Liver (tissue), 9 donors: ENCODE results near the gene TCOF1. TPM values are rescaled to one million over a fixed set of nuclear protein-coding genes. Genes with fewer than 3 reads are reported as not detected.

Experiments
- DNase-seq: peaks from one replicate; pipeline ENCODE4 v3.0.0-alpha.2; 2017; ENCODE audit warnings: low spot score
- H3K27ac ChIP-seq, 2 donors: one replicate each; pipeline ENCODE4 v1.7.0; 2013; ENCODE audit warnings: inconsistent platforms in 2 of 2, low read length in 2 of 2, control low read depth in 1 of 2, low read depth in 1 of 2, mild to moderate bottlenecking in 1 of 2
- H3K27me3 ChIP-seq, 4 donors: one replicate each; pipeline versions ENCODE4 v1.6.1 to v1.7.0; 2013; ENCODE audit warnings: low read length in 3 of 4, inconsistent platforms in 1 of 4, mild to moderate bottlenecking in 1 of 4, moderate library complexity in 1 of 4; ENCODE audit not compliant: control insufficient read depth in 4 of 4, insufficient read depth in 4 of 4
- H3K36me3 ChIP-seq, 4 donors: one replicate each; pipeline versions ENCODE4 v1.6.1 to v1.7.0; 2013; ENCODE audit warnings: low read length in 3 of 4, mild to moderate bottlenecking in 3 of 4, low read depth in 1 of 4, moderate library complexity in 1 of 4; ENCODE audit not compliant: control insufficient read depth in 4 of 4, insufficient read depth in 3 of 4
- H3K4me1 ChIP-seq, 4 donors: one replicate each; pipeline versions ENCODE4 v1.6.1 to v1.7.0; 2013; ENCODE audit warnings: low read length in 3 of 4, mild to moderate bottlenecking in 3 of 4, moderate library complexity in 1 of 4; ENCODE audit not compliant: control insufficient read depth in 4 of 4, insufficient read depth in 4 of 4
- H3K4me3 ChIP-seq, 3 donors: one replicate each; pipeline versions ENCODE4 v1.6.1 to v1.7.0; 2013; ENCODE audit warnings: low read length in 3 of 3, control low read depth in 1 of 3, low read depth in 1 of 3, mild to moderate bottlenecking in 1 of 3
- H3K9ac ChIP-seq, 2 donors: one replicate each; pipeline ENCODE4 v1.7.0; 2013; ENCODE audit warnings: low read length in 2 of 2, mild to moderate bottlenecking in 2 of 2, moderate library complexity in 2 of 2, control low read depth in 1 of 2, low read depth in 1 of 2
- H3K9me3 ChIP-seq, 4 donors: one replicate each; pipeline versions ENCODE4 v1.6.1 to v1.7.0; 2013; ENCODE audit warnings: low read length in 3 of 4; ENCODE audit not compliant: control insufficient read depth in 4 of 4
- EGR1 ChIP-seq, 2 donors: IDR thresholded peaks; 2 replicates each; pipeline ENCODE4 v1.6.1; 2016 to 2018; ENCODE audit warnings: antibody characterized with exemption in 2 of 2, low read depth in 2 of 2
- FOXA1 ChIP-seq: IDR thresholded peaks from 2 replicates; pipeline ENCODE4 v1.6.1; 2016; ENCODE audit warnings: antibody characterized with exemption
- FOXA2 ChIP-seq: IDR thresholded peaks from 2 replicates; pipeline ENCODE4 v1.6.1; 2016; ENCODE audit warnings: antibody characterized with exemption
- GABPA ChIP-seq, 2 donors: IDR thresholded peaks in 1 of 2; conservative IDR thresholded peaks in 1 of 2; 2 replicates each; pipeline ENCODE4 v1.6.1; 2016; ENCODE audit warnings: antibody characterized with exemption in 2 of 2, mild to moderate bottlenecking in 1 of 2, moderate library complexity in 1 of 2
- JUND ChIP-seq, 2 donors: IDR thresholded peaks; 2 replicates each; pipeline ENCODE4 v1.6.1; 2016; ENCODE audit warnings: antibody characterized with exemption in 2 of 2
- RAD21 ChIP-seq, 2 donors: IDR thresholded peaks; 2 replicates each; pipeline ENCODE4 v1.6.1; 2016; ENCODE audit warnings: antibody characterized with exemption in 2 of 2, mild to moderate bottlenecking in 2 of 2
- RXRA ChIP-seq, 2 donors: IDR thresholded peaks; 2 replicates each; pipeline ENCODE4 v1.6.1; 2017 to 2018; ENCODE audit warnings: antibody characterized with exemption in 2 of 2, mild to moderate bottlenecking in 1 of 2
- SP1 ChIP-seq: IDR thresholded peaks from 2 replicates; pipeline ENCODE4 v1.6.1; 2018; ENCODE audit warnings: antibody characterized with exemption, mild to moderate bottlenecking
- YY1 ChIP-seq: IDR thresholded peaks from 2 replicates; pipeline ENCODE4 v1.6.1; 2016; ENCODE audit warnings: antibody characterized with exemption, mild to moderate bottlenecking
- WGBS: extraction: QIAGEN DNeasy Blood & Tissue Kit; methylation state at CpG from one replicate; pipeline ENCODE4 v1.1.7; 2013; 5-methylcytosine and 5-hydroxymethylcytosine counted together
- polyA plus RNA-seq, 2 donors: library from polyadenylated mRNA; stranded (reverse) in 1 of 2; unstranded in 1 of 2; fragments of 200-250 nt in 1 of 2; fragments of >200 nt in 1 of 2; fragmentation: Nextera tagmentation in 1 of 2; extraction: Ambion mirVana in 1 of 2; gene quantifications; one replicate each; pipeline versions ENCODE4 v1.2.1 to v1.2.3, GENCODE V29; 2013 to 2015
- total RNA-seq, 2 donors: library from RNA; depleted of rRNA; stranded (reverse); fragments of >200 nt; gene quantifications; one replicate each; pipeline ENCODE4 v1.2.3, GENCODE V29; 2014
- TF ChIP-seq, protein P1 (sequence below): IDR thresholded peaks from 2 replicates; pipeline ENCODE4 v1.6.1; 2016; ENCODE audit warnings: antibody characterized with exemption, mild to moderate bottlenecking
- TF ChIP-seq, protein P2 (sequence below): fragments of 150-350 bp; IDR thresholded peaks from 2 replicates; pipeline ENCODE4 v1.5.1; 2017; ENCODE audit warnings: improper control_type of control experiment, low read depth, low read length; ENCODE audit not compliant: missing input control
- donor health status: healthy.
- donor health status: healthy.
- donor health status: healthy.
- donor health status: healthy.
- donor health status: healthy.

The TCOF1 gene
- total and polyA plus RNA-seq, 4 donors: 3.2 to 8.5 (median 6.4) TPM

DNA sequence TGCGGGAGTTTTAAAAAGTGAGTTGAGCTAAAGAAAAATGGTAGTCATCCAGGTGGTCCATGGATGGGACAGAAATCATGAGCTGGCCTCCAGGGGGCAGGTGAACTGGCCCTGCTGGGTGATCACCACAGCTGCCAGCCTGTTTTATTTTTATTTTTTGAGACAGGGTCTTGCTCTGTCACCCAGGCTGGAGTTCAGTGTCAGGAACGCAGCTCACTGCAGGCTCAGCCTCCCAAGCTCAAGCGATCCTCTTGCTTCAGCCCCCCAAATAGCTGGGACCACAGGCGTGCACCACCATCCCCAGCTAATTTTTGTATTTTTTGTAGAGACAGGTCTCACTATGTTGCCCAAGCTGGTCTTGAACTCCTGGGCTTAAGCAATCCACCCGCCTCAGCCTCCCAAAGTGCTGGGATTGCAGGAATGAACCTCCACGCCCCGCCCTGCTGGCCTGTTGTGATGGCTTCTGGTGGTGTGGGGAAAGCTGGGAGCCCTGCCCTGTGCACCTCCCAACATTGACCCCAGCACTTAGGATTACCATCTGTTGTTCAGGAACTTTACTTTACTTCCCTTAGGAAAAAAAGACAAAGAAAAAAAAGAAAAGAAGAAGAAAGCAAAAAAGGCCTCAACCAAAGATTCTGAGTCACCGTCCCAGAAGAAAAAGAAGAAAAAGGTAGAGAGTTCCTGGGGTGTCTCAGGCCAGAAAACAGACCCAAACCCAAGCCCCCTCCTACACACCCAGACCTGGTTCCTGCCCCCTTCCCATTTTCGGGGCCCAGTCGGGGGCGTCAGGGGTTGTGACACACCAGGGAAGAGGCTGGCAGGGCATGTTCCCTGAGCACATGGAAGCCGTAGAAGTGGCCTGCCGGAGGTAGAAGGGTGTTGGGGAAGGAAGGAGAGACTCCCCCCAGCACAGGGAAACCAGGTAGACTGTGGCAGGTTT, 40.6 kb downstream of the TCOF1 start:
- TF ChIP-seq SP1: no peak
- TF ChIP-seq EGR1 (IDR thresholded peaks at IDR 0.05; ENCODE audit: low read depth in 2 of 2): no peak
- TF ChIP-seq GABPA (IDR thresholded peaks at IDR 0.05 in 1 of 2, conservative IDR thresholded peaks at IDR 0.05 in 1 of 2): no peak
- TF ChIP-seq, protein P1, sequence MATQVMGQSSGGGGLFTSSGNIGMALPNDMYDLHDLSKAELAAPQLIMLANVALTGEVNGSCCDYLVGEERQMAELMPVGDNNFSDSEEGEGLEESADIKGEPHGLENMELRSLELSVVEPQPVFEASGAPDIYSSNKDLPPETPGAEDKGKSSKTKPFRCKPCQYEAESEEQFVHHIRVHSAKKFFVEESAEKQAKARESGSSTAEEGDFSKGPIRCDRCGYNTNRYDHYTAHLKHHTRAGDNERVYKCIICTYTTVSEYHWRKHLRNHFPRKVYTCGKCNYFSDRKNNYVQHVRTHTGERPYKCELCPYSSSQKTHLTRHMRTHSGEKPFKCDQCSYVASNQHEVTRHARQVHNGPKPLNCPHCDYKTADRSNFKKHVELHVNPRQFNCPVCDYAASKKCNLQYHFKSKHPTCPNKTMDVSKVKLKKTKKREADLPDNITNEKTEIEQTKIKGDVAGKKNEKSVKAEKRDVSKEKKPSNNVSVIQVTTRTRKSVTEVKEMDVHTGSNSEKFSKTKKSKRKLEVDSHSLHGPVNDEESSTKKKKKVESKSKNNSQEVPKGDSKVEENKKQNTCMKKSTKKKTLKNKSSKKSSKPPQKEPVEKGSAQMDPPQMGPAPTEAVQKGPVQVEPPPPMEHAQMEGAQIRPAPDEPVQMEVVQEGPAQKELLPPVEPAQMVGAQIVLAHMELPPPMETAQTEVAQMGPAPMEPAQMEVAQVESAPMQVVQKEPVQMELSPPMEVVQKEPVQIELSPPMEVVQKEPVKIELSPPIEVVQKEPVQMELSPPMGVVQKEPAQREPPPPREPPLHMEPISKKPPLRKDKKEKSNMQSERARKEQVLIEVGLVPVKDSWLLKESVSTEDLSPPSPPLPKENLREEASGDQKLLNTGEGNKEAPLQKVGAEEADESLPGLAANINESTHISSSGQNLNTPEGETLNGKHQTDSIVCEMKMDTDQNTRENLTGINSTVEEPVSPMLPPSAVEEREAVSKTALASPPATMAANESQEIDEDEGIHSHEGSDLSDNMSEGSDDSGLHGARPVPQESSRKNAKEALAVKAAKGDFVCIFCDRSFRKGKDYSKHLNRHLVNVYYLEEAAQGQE: no peak
- Histone ChIP-seq H3K36me3 (peaks cover 6 to 62% (median 32%) of the 10 kb centered on the region in 4 donors), H3K27me3 (no peaks in the 10 kb centered on the region), H3K9me3 (no peaks in the 10 kb centered on the region), H3K9ac (no peak overlapping the region), H3K27ac (no peak overlapping the region), H3K4me3 (no peak overlapping the region), H3K4me1 (no peaks in the 10 kb centered on the region)
- WGBS: 95% methylated on average over 13 of the region's 13 CpGs
- DNase-seq: no peak

DNA sequence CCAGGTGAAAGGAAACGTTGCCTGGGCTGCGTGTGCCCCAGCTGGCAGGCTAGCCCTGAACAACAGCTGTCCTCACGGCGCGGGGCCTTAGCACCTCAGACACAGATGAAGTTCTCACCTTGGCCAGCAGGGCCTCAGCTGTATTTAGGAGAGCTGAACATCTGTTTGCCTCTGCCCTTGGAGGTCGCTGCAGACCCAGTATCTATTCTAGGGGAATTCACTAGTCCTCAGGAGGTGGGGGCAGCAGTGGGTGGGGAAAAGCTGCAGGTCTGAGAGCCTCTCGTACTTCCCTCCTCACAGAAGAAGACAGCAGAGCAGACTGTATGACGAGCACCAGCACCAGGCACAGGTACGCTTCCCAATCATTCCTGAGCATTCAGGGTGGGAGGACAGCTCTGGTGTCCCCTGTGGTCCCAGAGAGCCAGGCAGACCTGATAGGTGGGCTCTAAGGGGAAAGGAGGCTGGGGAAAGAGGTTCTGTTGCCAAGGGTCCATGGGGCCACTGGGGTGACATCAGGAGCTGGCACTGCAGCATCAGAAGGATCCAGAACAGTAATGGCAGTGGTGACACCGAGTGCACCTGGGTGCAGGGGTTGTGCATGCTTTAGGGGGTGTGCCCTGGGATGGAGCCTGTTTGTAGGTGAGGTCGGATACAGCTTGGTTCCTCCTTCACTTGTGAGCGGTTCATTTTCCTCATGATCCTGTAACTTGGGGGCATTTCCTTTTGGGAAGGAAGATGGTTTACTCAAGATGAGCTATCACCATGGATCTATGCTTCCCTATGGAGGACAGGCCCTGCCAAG, 41.4 kb downstream of the TCOF1 start:
- TF ChIP-seq, protein P2, sequence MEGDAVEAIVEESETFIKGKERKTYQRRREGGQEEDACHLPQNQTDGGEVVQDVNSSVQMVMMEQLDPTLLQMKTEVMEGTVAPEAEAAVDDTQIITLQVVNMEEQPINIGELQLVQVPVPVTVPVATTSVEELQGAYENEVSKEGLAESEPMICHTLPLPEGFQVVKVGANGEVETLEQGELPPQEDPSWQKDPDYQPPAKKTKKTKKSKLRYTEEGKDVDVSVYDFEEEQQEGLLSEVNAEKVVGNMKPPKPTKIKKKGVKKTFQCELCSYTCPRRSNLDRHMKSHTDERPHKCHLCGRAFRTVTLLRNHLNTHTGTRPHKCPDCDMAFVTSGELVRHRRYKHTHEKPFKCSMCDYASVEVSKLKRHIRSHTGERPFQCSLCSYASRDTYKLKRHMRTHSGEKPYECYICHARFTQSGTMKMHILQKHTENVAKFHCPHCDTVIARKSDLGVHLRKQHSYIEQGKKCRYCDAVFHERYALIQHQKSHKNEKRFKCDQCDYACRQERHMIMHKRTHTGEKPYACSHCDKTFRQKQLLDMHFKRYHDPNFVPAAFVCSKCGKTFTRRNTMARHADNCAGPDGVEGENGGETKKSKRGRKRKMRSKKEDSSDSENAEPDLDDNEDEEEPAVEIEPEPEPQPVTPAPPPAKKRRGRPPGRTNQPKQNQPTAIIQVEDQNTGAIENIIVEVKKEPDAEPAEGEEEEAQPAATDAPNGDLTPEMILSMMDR: no peak
- TF ChIP-seq RAD21 (IDR thresholded peaks at IDR 0.05): peak in 1 of 2 donors; percentile 23
- no peak for DNase-seq
- 80% methylated on average over 12 of the region's 12 CpGs for whole genome bisulfite sequencing
- Histone ChIP-seq H3K27me3 (no peaks in the 10 kb centered on the region), H3K9me3 (no peaks in the 10 kb centered on the region), H3K27ac (no peak overlapping the region), H3K36me3 (peaks cover 4 to 54% (median 31%) of the 10 kb centered on the region in 4 donors), H3K4me1 (no peaks in the 10 kb centered on the region), H3K4me3 (no peak overlapping the region), H3K9ac (no peak overlapping the region)

DNA sequence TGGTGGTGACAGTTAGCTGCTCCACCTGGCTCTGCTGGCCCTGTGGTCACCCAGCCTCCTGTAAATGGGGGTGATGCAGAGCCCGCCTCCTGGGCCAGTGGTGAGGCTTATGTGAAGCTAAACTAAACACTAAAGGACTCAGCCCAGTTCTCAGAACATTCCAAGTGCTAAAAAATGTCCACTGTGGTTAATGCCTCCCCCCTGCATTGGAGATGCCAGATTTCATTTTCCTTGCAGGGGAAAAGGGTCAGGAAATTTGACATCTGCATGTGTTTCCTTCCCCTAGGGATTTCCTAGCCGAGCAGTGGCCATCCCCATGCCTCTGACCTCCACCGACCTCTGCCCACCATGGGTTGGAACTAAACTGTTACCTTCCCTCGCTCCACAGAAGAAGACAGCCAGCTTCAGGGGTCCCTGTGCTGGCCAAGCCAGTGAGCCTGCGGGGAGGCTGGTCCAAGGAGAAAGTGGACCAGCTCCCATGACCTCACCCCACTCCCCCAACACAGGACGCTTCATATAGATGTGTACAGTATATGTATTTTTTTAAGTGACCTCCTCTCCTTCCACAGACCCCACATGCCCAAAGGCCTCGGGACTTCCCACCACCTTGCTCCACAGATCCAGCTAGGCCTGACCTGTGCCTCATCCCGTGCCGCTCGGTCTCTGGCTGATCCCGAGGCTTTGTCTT, 42.2 kb downstream of the TCOF1 start:
- TF ChIP-seq FOXA1 (no peak), EGR1 (IDR thresholded peaks at IDR 0.05; ENCODE audit: low read depth in 2 of 2) (no peak), FOXA2 (no peak), RAD21 (IDR thresholded peaks at IDR 0.05) (no peak), RXRA (IDR thresholded peaks at IDR 0.05) (no peak), JUND (IDR thresholded peaks at IDR 0.05) (no peak), YY1 (no peak)
- TF ChIP-seq, protein P2: no peak
- Histone ChIP-seq H3K36me3 (peaks cover 4 to 50% (median 30%) of the 10 kb centered on the region in 4 donors), H3K27ac (no peak overlapping the region), H3K4me1 (no peaks in the 10 kb centered on the region), H3K9ac (no peak overlapping the region), H3K9me3 (no peaks in the 10 kb centered on the region), H3K27me3 (no peaks in the 10 kb centered on the region), H3K4me3 (no peak overlapping the region)
- 92% methylated on average over 11 of the region's 11 CpGs for WGBS
- no peak for DNase-seq
